PFSK-1 (cell line): ENCODE measurements around the gene CAPZA1.

Experiments
- FOXP2 ChIP-seq: optimal IDR thresholded peaks from 2 replicates; pipeline ENCODE3; 2011; ENCODE audit warnings: borderline replicate concordance, control low read depth, inconsistent platforms; ENCODE audit not compliant: insufficient read depth; ENCODE audit errors: extremely low read length, extremely low read depth
- POLR2AphosphoS5 ChIP-seq: IDR thresholded peaks from 2 replicates; pipeline ENCODE4 v1.6.1; 2012; ENCODE audit warnings: low read depth, mild to moderate bottlenecking, control low read depth, low read length, moderate library complexity
- REST ChIP-seq, 2 experiments: IDR thresholded peaks; 2 replicates each; pipeline versions ENCODE4 v1.6.1 to v1.8.0; 2011 to 2012; ENCODE audit warnings: low read depth in 2 of 2, low read length in 2 of 2, control low read depth in 1 of 2, inconsistent platforms in 1 of 2, mild to moderate bottlenecking in 1 of 2, moderate library complexity in 1 of 2; ENCODE audit not compliant: insufficient read depth in 1 of 2
- SIN3A ChIP-seq: IDR thresholded peaks from 2 replicates; pipeline ENCODE4 v1.6.1; 2012; ENCODE audit warnings: mild to moderate bottlenecking, low read length, moderate library complexity, borderline replicate concordance; ENCODE audit not compliant: insufficient read depth
- TAF1 ChIP-seq: IDR thresholded peaks from 2 replicates; pipeline ENCODE4 v1.6.1; 2012; ENCODE audit warnings: low read length, control low read depth, borderline replicate concordance; ENCODE audit not compliant: insufficient read depth

CAPZA1 gene

GRCh38 chr1:112686835-112687234 lies 67.2 kb downstream of the CAPZA1 start:
- TF ChIP-seq POLR2AphosphoS5 (no peak), FOXP2 (no peak), TAF1 (no peak), SIN3A (no peak)

DNA sequence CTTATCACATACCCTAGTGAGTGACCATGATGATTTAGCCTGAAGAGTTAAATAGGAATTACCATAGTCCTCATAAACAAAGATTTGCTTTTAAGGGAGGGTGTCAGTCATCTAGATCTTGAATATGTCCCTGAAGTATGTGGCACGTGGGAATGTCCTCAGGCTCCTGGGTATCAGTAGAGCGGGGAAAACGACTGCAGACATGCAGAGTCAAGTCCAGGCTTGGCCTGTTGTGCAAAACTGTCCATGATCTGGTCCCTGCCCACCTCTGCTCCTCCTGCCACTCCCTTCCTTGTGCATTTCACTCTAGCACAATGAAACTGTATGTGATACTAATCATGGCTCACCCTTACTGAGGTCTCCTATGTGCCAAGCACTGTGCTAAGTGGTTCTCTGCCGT lies 67.7 kb downstream of the CAPZA1 start:
- TF ChIP-seq REST (IDR thresholded peaks at IDR 0.05; ENCODE audit: insufficient read depth in 1 of 2, low read depth in 2 of 2, low read length in 2 of 2) (no peak), TAF1 (no peak), SIN3A (no peak), FOXP2 (no peak), POLR2AphosphoS5 (no peak)

- TF ChIP-seq FOXP2 = no peak
- TF ChIP-seq TAF1 = no peak
- TF ChIP-seq REST (IDR thresholded peaks at IDR 0.05; ENCODE audit: insufficient read depth in 1 of 2, low read depth in 2 of 2, low read length in 2 of 2) = no peak
- TF ChIP-seq POLR2AphosphoS5 = no peak
- no peak for TF ChIP-seq SIN3A
Measured at GRCh38 chr1:112687785-112688496, 68.3 kb downstream of the CAPZA1 start.

DNA sequence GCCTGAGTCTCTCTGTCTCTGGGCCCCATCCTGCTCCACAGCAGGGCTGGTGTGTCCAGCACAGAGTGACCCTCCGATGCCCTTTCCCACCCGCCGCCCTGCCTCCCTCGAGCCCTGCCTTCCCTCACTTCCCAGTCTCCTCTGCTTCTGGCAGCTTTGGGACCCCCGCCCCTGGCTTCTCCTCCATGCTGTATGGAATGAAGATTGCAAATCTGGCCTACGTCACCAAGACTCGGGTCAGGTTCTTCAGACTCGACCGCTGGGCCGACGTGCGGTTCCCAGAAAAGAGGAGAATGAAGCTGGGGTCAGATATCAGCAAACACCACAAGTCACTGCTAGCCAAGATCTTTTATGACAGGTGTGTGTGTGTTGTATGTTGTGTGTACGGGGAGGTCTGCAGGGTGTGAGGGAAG lies 69.2 kb downstream of the CAPZA1 start:
- no peak for TF ChIP-seq POLR2AphosphoS5

DNA sequence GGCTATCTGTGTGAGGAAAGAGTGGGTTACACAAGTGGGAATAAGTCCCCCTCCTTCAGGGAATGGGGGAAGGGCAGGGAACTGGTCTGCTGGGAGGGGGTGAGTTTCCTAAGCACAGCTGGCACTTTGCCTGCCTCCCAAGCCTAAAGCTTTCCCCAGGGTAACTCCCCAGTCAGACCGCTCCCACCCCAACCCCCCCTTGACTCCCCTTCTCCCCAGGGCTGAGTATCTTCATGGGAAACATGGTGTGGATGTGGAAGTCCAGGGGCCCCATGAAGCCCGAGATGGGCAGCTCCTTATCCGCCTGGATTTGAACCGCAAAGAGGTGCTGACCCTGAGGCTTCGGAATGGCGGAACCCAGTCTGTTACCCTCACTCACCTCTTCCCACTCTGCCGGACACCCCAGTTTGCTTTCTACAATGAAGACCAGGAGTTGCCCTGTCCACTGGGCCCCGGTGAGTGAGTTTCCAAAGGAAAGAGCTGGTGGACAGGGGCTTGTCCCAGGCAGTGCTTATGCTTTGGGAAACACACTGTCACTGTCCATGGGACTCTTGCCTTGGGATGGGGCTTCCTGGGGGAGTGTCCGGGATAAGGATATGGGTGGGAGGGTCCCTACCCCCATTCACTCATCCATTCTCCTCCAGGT lies 69.7 kb downstream of the CAPZA1 start:
- no peak for TF ChIP-seq REST (IDR thresholded peaks at IDR 0.05; ENCODE audit: insufficient read depth in 1 of 2, low read depth in 2 of 2, low read length in 2 of 2)
- no peak for TF ChIP-seq FOXP2
- no peak for TF ChIP-seq SIN3A

DNA sequence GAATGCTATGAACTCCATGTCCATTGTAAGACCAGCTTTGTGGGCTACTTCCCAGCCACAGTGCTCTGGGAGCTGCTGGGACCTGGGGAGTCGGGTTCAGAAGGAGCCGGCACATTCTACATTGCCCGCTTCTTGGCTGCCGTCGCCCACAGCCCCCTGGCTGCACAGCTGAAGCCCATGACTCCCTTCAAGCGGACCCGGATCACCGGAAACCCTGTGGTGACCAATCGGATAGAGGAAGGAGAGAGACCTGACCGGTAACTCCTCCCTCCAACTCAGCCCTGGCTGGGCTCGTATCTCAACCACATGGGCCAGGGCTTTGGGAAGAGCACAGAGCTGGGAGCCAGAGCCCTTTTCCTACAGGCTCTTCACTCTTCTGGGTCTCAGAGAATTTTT lies 70.2 kb downstream of the CAPZA1 start:
- no peak for TF ChIP-seq SIN3A
- no peak for TF ChIP-seq POLR2AphosphoS5
- no peak for TF ChIP-seq FOXP2
- TF ChIP-seq TAF1 = no peak
- no peak for TF ChIP-seq REST (IDR thresholded peaks at IDR 0.05; ENCODE audit: insufficient read depth in 1 of 2, low read depth in 2 of 2, low read length in 2 of 2)
